ENCODE results near the gene MYADML2.
"Not testable (repeated sequence)": the region's sequence is repeated elsewhere in the genome, so short reads cannot be mapped to it uniquely, and the experiment has no call there.

The MYADML2 gene

GRCh38 chr17:81947189-81947588, at the start of gene MYADML2:
Gene MYADML2, minus strand, starts transcription at chr17:81947233. Its CDS starts 5,492 bp downstream, at chr17:81941741.
- DNase-seq (ENCODE audit: low spot score), result no peak

GRCh38 chr17:81996232-81996756, 49.3 kb upstream of the MYADML2 start:
- DNase-seq (ENCODE audit: low spot score), result no peak

- DNase-seq (ENCODE audit: low spot score), result no peak
Observed at GRCh38 chr17:81995463-81996231, 48.6 kb upstream of the MYADML2 start.

GRCh38 chr17:81994593-81995462, 47.8 kb upstream of the MYADML2 start:
- no peak for DNase-seq (ENCODE audit: low spot score)

GRCh38 chr17:81993729-81994592, 46.9 kb upstream of the MYADML2 start:
- no peak for DNase-seq (ENCODE audit: low spot score)

- DNase-seq (ENCODE audit: low spot score), result no peak
Observed at GRCh38 chr17:81992306-81993102, 45.5 kb upstream of the MYADML2 start.

- DNase-seq (ENCODE audit: low spot score), result no peak
Observed at GRCh38 chr17:81991684-81992305, 44.8 kb upstream of the MYADML2 start.

GRCh38 chr17:81990836-81991683, 44.0 kb upstream of the MYADML2 start:
- no peak for DNase-seq (ENCODE audit: low spot score)

GRCh38 chr17:81987161-81987770, 40.2 kb upstream of the MYADML2 start:
- no peak for DNase-seq (ENCODE audit: low spot score)

- DNase-seq (ENCODE audit: low spot score), result no peak
Observed at GRCh38 chr17:81986606-81987005, 39.6 kb upstream of the MYADML2 start.

GRCh38 chr17:81984773-81985410, 37.9 kb upstream of the MYADML2 start:
- no peak for DNase-seq (ENCODE audit: low spot score)

GRCh38 chr17:81983639-81984373, 36.8 kb upstream of the MYADML2 start:
- no peak for DNase-seq (ENCODE audit: low spot score)

GRCh38 chr17:81983011-81983638, 36.1 kb upstream of the MYADML2 start:
- DNase-seq (ENCODE audit: low spot score), result no peak

- DNase-seq (ENCODE audit: low spot score), result not testable (repeated sequence)
Observed at GRCh38 chr17:81981511-81981910, 34.5 kb upstream of the MYADML2 start.

- DNase-seq (ENCODE audit: low spot score), result no peak
Observed at GRCh38 chr17:81980707-81981343, 33.8 kb upstream of the MYADML2 start.

- no peak for DNase-seq (ENCODE audit: low spot score)
Observed at GRCh38 chr17:81980122-81980521, 33.1 kb upstream of the MYADML2 start.

Measured in NAMALWA (cell line).